D721Med (cell line): ENCODE measurements around the gene HSD17B1.

Experiments
- DNase-seq: peaks from one replicate; pipeline ENCODE4 v3.0.0; 2011; ENCODE audit warnings: low spot score; ENCODE audit not compliant: insufficient read length
- FAIRE-seq: peaks from 2 replicates; lab custom pipeline; 2011; peaks lifted over from hg19 to GRCh38; lab: Jason Lieb, UNC
- CTCF ChIP-seq: IDR thresholded peaks from 2 replicates; pipeline ENCODE4 v1.5.1; 2012; ENCODE audit warnings: mild to moderate bottlenecking, control low read depth; ENCODE audit not compliant: insufficient read depth; ENCODE audit errors: missing control alignments

The HSD17B1 gene

GRCh38 chr17:42568341-42569111 is 15.8 kb downstream of the HSD17B1 start:
- TF ChIP-seq CTCF: no peak
- no peak for FAIRE-seq

GRCh38 chr17:42571435-42572225 is 18.9 kb downstream of the HSD17B1 start:
- TF ChIP-seq CTCF: no peak
- FAIRE-seq (no peak), DNase-seq (no peak)

More at GRCh38 chr17:42568341-42569111, 15.8 kb downstream of the HSD17B1 start:
- no peak for DNase-seq

- TF ChIP-seq CTCF: no peak
- FAIRE-seq (no peak), DNase-seq (no peak)
Observed at GRCh38 chr17:42573095-42573494, 20.4 kb downstream of the HSD17B1 start.

GRCh38 chr17:42574463-42574862 is 21.7 kb downstream of the HSD17B1 start:
- no peak for TF ChIP-seq CTCF
- FAIRE-seq (no peak), DNase-seq (no peak)

- DNase-seq (no peak), FAIRE-seq (no peak)
- TF ChIP-seq CTCF: no peak
Observed at GRCh38 chr17:42577140-42577531, 24.4 kb downstream of the HSD17B1 start.

GRCh38 chr17:42577532-42578281 is 25.0 kb downstream of the HSD17B1 start, which contains the start of gene PSMC3IP:
Gene PSMC3IP (minus strand): TSS chr17:42577729. CDS start chr17:42577686, 43 bp downstream.
- peak; percentile 42 for TF ChIP-seq CTCF
- DNase-seq (peak; percentile 96), FAIRE-seq (no peak)
